Measurements from ENCODE around the gene PMPCA. TPM values are rescaled to one million over a fixed set of nuclear protein-coding genes. Genes with fewer than 3 reads are reported as not detected.
"Not testable (repeated sequence)": the region's sequence is repeated elsewhere in the genome, so short reads cannot be mapped to it uniquely, and the experiment has no call there.

PMPCA gene
- total RNA-seq, 1 donor: 36.7 TPM

DNA sequence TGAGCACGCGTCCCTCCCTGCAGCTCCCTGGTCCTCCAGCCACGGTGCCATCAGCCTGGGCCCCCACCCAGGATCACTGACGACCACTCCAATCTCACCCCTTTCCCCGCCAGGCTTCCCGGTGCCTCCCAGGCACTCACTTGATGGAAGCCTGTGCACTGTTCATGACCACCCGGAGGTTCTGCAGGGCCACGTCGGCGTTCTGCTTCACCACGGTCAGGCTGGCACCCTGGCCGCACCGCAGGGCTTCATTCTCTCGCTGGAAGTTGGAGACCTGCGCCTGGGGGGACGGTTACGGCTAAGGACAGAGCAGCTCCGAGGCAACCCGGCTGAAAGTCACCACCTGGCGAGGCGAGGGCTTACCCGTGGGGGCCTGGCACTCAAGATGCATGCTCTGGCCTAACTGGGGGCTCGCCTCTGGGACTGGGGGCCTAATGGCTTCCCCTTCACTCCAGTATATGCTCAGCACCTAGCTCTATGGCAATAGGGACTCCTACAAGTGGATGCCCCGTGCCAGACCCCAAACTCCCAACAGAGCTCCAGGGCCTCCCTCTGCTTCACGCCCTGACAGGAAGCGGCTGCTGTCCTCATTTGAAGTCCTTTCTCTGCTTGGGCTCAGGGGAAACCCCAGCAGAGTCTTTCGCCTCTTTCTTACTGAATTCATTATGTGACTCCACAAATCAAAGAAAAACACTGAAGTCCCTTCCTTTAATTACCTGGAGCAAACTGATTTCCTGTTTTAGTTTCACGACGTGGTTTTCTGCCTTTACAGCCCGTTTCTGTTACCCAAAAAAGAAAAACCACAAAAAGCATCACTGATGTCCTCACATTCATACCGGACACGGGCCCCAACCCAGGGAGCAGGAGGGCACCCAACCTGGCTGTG, 6.3 kb upstream of the PMPCA start:
- no peak for DNase-seq (ENCODE audit: low read depth)
- TF ChIP-seq, protein P1, sequence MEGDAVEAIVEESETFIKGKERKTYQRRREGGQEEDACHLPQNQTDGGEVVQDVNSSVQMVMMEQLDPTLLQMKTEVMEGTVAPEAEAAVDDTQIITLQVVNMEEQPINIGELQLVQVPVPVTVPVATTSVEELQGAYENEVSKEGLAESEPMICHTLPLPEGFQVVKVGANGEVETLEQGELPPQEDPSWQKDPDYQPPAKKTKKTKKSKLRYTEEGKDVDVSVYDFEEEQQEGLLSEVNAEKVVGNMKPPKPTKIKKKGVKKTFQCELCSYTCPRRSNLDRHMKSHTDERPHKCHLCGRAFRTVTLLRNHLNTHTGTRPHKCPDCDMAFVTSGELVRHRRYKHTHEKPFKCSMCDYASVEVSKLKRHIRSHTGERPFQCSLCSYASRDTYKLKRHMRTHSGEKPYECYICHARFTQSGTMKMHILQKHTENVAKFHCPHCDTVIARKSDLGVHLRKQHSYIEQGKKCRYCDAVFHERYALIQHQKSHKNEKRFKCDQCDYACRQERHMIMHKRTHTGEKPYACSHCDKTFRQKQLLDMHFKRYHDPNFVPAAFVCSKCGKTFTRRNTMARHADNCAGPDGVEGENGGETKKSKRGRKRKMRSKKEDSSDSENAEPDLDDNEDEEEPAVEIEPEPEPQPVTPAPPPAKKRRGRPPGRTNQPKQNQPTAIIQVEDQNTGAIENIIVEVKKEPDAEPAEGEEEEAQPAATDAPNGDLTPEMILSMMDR (IDR thresholded peaks at IDR 0.05; ENCODE audit: insufficient read depth, low read length): no peak
- H3K4me3 ChIP-seq (ENCODE audit: low read depth, low read length): no peak overlapping the region

DNA sequence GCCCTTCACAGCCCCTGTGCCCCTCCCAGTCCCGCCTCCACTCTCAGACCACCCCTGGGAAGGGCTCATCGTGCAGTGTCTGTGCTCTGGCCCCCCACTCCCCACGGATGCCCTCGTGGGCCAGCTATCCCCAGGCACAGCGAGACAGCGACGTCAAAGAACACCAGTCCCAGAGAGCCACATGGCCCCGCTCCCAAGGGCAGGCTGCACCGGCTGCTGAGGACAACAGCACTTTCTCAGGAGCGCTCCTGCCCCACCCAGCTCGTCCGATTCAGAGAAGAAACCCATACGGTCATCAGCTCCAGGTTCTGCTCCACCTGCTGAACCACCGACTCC, 5.7 kb upstream of the PMPCA start:
- no peak overlapping the region for H3K4me3 ChIP-seq (ENCODE audit: low read depth, low read length)
- no peak for DNase-seq (ENCODE audit: low read depth)
- TF ChIP-seq, protein P1 (IDR thresholded peaks at IDR 0.05; ENCODE audit: insufficient read depth, low read length): no peak

DNA sequence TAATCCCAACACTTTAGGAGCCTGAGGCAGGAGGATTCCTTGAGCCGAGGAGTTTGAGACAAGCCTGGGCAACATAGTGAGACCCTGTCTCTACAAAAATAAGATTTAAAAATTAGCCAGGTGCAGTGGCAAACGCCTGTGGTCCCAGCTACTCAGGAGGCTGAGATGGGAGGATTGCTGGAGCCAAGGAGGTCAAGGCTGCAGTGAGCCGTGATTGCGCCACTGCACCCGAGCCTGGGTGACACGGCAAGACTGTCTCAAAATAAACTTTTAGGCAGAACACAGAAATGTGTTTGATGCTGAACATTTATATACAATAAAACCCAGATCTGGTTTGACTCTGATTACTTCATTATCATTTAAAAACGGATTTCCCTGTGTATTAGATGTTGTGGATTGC, 5.0 kb upstream of the PMPCA start:
- TF ChIP-seq, protein P1 (IDR thresholded peaks at IDR 0.05; ENCODE audit: insufficient read depth, low read length): no peak
- no peak for DNase-seq (ENCODE audit: low read depth)
- H3K4me3 ChIP-seq (ENCODE audit: low read depth, low read length): no peak overlapping the region

DNA sequence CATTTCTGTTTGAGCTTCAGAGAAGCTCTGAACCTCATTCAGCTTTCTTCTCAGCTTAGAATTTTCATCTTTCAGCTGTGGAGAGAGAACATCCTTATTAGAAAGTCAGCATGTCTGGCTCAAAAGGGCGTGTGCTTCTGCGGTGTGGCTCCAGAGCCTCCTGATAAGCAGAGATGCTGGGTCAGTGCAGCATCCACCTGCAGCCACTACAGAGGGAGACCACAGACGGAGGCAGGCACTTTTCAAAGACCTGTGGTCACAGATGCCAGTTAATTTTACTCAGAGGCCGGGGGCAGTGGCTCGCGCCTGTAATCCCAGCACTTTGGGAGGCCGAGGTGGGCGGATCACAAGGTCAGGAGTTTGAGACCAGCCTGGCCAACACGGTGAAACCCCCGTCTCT, 4.6 kb upstream of the PMPCA start:
- not testable (repeated sequence) for H3K4me3 ChIP-seq (ENCODE audit: low read depth, low read length); DNase-seq (ENCODE audit: low read depth)

DNA sequence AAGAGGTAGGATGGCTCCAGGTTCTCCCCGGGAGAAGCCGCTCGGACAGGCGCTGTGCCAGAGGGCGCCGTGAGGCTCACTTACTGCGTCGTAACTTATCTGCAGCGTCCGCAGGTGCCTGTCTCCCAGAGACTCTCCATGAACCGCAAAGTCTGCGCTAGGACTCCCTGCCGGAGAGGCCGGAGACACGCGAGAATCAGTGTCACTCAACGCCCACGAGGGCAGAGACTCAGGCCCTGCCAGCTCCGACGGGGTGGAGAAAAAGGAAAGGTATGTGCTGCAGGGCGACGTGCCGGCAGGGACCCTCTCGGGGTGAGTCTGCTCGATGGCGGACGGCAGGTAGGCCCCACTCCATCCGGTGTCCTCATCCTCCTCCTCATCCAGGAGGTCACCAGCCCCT, 3.4 kb upstream of the PMPCA start:
- not testable (repeated sequence) for DNase-seq (ENCODE audit: low read depth)

DNA sequence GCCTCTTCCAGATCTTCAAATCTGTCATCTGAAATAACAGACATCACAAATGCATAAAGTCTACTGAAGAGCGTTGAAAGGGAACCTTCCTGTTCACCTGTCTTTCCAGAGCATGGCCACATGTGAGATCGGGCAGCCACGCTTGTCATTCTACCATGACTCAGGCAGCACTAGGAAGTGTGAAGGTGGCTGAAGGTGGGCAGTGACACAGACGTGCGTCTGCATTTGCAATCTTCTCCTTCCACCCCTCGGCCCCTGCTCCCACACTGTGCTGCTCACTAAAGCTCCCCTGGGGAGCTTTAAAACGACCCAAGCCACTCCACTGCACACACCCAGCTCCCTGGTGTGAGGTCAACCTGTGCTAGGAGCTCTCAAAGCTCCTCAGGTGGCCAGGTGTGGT, 2.5 kb upstream of the PMPCA start:
- H3K4me3 ChIP-seq (ENCODE audit: low read depth, low read length): no peak overlapping the region
- TF ChIP-seq, protein P1 (IDR thresholded peaks at IDR 0.05; ENCODE audit: insufficient read depth, low read length): no peak
- DNase-seq (ENCODE audit: low read depth): no peak

More for the DNA sequence above, 3.4 kb upstream of the PMPCA start:
- H3K4me3 ChIP-seq (ENCODE audit: low read depth, low read length): not testable (repeated sequence)

DNA sequence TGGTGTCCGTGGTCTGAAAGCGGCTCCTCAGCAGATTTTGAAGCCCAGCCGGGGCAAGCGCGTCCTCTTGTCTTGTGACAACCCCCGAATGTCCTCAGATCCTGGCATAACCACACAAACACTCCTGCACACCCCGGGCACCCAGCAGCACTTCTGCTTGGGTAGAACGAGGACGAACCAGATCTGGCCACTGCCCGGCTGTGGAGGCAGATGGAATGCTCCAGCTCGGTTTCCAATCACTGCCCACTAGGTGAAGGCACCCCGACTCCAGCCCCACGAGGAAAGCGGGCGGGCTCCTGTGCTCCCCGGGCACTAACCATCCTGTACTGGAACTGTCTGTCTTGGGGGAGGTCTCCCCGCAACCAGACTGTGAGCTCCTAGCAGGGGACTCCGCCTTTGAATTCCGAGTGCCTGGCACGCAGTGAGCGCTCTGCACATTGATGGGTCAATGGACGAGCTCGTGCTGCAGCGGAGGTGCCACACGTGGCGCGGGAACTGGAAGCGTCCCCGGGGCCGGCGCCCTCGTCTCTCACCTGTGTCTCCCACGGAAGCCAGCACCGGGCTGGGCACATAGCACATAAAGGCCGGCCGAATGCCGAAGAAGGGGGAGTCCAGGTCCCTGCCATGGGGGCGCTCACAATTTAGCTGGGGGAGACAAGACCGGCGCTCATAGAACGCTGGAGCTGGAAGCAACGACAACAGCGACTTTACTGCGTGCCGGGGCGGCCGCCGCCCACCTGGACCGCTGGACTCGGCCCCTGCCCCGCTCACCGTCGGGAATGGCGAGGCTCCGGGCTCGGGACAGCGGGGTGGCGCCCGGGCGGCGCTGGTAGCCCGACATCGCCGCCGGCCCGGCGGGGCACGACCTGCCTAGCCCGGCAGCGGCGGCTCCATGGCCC, 652 bp upstream of the PMPCA start:
- TF ChIP-seq, protein P1 (IDR thresholded peaks at IDR 0.05; ENCODE audit: insufficient read depth, low read length): no peak
- peak; percentile 31 for DNase-seq (ENCODE audit: low read depth)
- H3K4me3 ChIP-seq (ENCODE audit: low read depth, low read length): peak overlapping the region; percentile 92
